HUES6 (cell line): ENCODE data around the gene PRDM16.

Experiments used
- H3K27ac ChIP-seq: 2 replicates; pipeline ENCODE4 v1.7.0; 2013; ENCODE audit warnings: low read depth, mild to moderate bottlenecking, low read length, inconsistent platforms
- H3K27me3 ChIP-seq: 2 replicates; pipeline ENCODE4 v1.6.1; 2013; ENCODE audit warnings: low read length; ENCODE audit not compliant: control insufficient read depth, insufficient read depth
- H3K36me3 ChIP-seq: 2 replicates; pipeline ENCODE4 v1.6.1; 2013; ENCODE audit warnings: low read length; ENCODE audit not compliant: control insufficient read depth, insufficient read depth
- H3K4me1 ChIP-seq: 2 replicates; pipeline ENCODE4 v1.6.1; 2013; ENCODE audit warnings: low read length; ENCODE audit not compliant: control insufficient read depth, insufficient read depth
- H3K4me3 ChIP-seq: 2 replicates; pipeline ENCODE4 v1.5.1; 2013; ENCODE audit warnings: low read depth, low read length
- H3K9ac ChIP-seq: one replicate; pipeline ENCODE4 v1.6.1; 2013; ENCODE audit warnings: mild to moderate bottlenecking, low read length
- H3K9me3 ChIP-seq: 2 replicates; pipeline ENCODE4 v1.6.1; 2013; ENCODE audit warnings: low read depth, low read length; ENCODE audit not compliant: control insufficient read depth, insufficient read depth

The PRDM16 gene

GRCh38 chr1:3468236-3469103 is 399.5 kb downstream of the PRDM16 start:
- Histone ChIP-seq H3K27me3 (no peaks in the 10 kb centered on the region), H3K4me3 (no peak overlapping the region), H3K4me1 (peaks cover 16% of the 10 kb centered on the region), H3K27ac (no peak overlapping the region), H3K9ac (no peak overlapping the region), H3K9me3 (no peaks in the 10 kb centered on the region), H3K36me3 (peaks cover 34% of the 10 kb centered on the region)

DNA sequence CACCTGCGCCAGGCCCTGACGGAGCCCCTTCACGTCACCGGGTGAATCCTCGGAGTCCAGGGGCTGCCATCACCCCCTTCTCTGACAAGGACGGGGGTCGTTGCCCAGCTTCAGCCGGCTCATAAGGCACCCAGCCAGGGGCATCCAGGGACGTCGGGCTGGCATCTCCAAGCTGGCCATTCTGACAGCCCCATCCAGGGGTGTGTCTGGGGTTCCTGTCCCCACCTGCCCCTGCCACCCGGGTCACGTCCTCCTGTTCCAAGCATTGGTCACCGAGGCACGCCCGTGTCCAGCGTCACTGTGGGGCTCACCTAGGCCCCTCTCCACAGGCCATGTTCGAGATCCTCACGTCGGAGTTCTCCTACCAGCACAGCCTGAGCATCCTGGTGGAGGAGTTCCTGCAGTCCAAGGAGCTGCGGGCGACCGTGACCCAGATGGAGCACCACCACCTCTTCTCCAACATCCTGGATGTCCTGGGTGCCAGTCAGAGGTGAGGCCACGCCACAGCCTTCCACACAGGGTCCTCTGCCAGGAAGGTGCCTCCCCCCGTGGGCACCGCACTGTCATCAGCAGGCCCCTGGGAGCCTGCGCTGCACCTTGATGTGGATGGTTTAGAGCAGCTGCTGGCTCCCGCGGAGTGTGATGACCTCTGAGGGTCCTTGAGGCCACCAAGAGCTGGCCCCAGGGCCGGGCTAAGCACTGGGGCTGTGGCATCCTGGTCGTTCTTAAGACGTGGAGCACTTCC is 400.3 kb downstream of the PRDM16 start:
- H3K27ac ChIP-seq, result no peak overlapping the region
- peaks cover 16% of the 10 kb centered on the region for H3K4me1 ChIP-seq
- H3K9me3 ChIP-seq, result no peaks in the 10 kb centered on the region
- no peaks in the 10 kb centered on the region for H3K27me3 ChIP-seq
- no peak overlapping the region for H3K9ac ChIP-seq
- peaks cover 36% of the 10 kb centered on the region for H3K36me3 ChIP-seq
- H3K4me3 ChIP-seq, result no peak overlapping the region

DNA sequence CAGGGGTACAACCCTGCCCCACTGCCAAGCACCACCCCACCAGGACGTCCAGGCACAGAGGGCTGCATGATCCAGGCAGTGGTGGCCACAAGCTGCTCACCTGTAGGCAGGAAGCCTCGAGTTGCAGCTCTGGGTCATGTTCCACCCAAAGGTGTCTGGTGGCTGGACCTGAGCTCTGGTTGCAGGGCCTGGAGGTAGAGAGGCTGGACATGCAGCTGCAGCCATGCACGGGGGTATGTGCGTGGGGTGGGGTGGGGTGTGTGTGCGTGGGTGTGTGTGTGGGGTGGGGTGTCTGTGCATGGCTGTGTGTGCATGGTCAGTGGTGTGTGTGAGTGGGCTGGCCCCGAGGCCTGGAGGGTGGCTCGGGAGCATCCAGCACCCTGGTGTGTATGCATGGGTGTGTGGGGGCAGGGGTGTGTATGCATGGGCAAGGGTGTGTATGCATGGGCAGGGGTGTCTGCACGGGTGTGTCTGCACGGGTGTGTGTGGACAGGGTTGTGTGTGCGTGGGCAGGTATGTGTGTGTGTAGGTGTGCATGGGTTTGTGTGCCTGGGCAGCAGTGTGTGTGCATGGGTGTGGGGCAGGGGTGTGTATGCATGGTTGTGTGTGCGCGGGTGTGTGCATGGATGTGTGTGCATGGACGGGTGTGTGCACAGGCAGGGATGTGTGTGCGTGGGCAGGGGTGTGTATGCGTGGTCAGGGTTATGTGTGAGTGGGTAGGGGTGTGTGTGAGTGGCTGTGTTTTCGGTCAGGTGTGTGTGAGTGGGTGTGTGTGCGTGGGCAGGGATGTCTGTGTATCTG is 401.0 kb downstream of the PRDM16 start:
- Histone ChIP-seq H3K4me1 (peaks cover 16% of the 10 kb centered on the region), H3K4me3 (no peak overlapping the region), H3K27ac (no peak overlapping the region), H3K9me3 (no peaks in the 10 kb centered on the region), H3K27me3 (no peaks in the 10 kb centered on the region), H3K36me3 (peaks cover 32% of the 10 kb centered on the region), H3K9ac (no peak overlapping the region)

GRCh38 chr1:3470650-3471355 is 401.8 kb downstream of the PRDM16 start:
- Histone ChIP-seq H3K27me3 (no peaks in the 10 kb centered on the region), H3K27ac (peak overlapping the region; percentile 96), H3K36me3 (peaks cover 34% of the 10 kb centered on the region), H3K4me3 (peak overlapping the region; percentile 10; the same call in 1 of the 2 replicates), H3K9me3 (no peaks in the 10 kb centered on the region), H3K4me1 (peaks cover 16% of the 10 kb centered on the region), H3K9ac (peak overlapping the region; percentile 63)

DNA sequence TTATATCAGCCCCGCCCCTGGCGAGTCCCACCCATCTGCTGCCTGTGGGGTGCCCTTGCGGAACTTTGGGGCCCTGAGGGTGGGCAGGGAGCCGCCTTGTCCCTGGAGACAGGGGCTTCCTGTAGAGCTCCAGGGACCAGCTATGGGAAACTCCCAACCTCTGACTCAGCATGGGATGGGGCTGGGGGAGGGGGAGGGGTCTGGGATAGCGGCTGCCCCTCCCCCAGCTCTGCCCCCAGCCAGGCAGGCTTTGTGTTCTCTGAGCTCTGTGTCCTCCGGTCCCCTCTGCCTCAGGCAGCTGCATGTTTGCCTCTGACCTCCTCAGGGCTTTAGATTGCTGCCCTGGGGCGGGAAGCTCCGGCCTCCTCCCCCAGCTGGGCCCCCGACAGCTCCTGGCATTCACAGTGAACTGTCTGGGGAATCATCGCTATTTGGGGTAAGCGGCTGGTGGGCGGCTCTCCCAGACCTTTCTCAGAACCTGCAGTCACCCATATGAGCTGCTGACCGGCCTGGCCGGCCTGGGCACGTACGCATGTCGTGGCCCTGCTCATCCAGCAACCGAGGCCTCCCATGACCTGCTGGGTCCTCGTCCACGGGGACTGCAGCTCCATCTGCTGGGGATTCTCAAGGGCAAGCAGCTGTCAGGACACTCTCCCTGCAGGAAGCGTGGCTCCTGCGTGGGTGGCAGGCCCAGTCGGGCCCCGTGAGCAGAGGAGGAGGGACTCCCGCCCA is 402.5 kb downstream of the PRDM16 start:
- peak overlapping the region; percentile 72 for H3K9ac ChIP-seq
- peaks cover 16% of the 10 kb centered on the region for H3K4me1 ChIP-seq
- H3K27ac ChIP-seq, result peak overlapping the region; percentile 96
- H3K9me3 ChIP-seq, result no peaks in the 10 kb centered on the region
- no peaks in the 10 kb centered on the region for H3K27me3 ChIP-seq
- H3K36me3 ChIP-seq, result peaks cover 38% of the 10 kb centered on the region
- peak overlapping the region; percentile 12; the same call in 1 of the 2 replicates for H3K4me3 ChIP-seq

DNA sequence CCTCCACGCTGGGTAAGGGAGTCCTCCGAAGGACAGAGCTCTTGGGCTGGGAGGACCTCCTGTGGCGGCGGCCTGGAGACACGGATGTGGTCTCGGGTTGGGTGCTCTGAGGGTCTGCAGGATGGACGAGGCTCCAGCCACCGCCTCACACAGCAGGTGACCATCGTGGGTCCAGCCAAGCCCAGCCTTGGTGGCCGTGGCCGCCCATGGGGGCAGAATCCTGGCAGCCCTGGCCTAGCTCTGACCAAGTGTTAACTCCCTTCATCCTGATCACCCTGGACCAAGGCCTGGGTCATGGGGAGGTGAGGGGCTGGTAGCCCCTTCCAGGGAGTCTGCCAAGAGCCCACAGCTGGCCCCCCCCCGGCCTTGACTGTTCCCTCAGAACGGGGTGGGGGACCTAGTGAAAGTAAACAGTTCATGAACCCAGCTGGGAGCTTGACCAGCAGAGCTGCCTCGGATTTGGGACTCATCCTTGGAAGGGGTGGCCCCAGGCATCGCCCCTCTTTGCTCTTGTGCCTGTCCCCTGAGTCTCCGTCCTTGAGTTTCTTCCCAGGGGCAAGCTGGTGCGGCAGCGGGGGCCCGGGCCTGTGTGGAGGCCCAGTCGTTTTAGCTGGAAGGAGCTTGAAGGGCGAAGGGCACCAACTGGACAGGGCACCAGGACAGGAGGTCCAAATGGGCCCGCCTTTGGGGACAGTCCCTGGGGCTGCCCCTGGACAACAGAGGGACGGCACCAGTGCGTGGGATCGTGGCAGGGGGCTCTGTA is 403.3 kb downstream of the PRDM16 start:
- peaks cover 16% of the 10 kb centered on the region for H3K4me1 ChIP-seq
- H3K27me3 ChIP-seq, result no peaks in the 10 kb centered on the region
- peak overlapping the region; percentile 96 for H3K27ac ChIP-seq
- peak overlapping the region; percentile 72 for H3K9ac ChIP-seq
- H3K4me3 ChIP-seq, result peak overlapping the region; percentile 12; the same call in 1 of the 2 replicates
- peaks cover 38% of the 10 kb centered on the region for H3K36me3 ChIP-seq
- H3K9me3 ChIP-seq, result no peaks in the 10 kb centered on the region

DNA sequence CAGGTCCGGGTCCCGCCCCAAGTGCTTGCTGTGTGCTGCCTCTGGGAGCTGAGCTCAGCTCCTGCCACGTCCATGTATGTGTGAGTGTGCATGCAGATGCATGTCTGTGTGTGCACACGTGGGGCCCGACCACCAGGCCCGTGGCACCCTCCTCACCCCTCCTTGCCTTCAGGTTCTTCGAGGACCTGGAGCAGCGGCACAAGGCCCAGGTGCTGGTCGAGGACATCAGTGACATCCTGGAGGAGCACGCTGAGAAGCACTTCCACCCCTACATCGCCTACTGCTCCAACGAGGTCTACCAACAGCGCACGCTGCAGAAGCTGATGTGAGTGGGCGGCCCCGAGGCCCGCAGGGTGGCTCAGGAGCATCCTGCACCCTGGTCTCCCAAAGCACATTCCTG is 403.9 kb downstream of the PRDM16 start:
- no peak overlapping the region for H3K4me3 ChIP-seq
- no peak overlapping the region for H3K9ac ChIP-seq
- no peaks in the 10 kb centered on the region for H3K27me3 ChIP-seq
- peaks cover 16% of the 10 kb centered on the region for H3K4me1 ChIP-seq
- H3K36me3 ChIP-seq, result peaks cover 41% of the 10 kb centered on the region
- no peak overlapping the region for H3K27ac ChIP-seq
- H3K9me3 ChIP-seq, result no peaks in the 10 kb centered on the region

- Histone ChIP-seq H3K4me3 (no peak overlapping the region), H3K36me3 (peaks cover 45% of the 10 kb centered on the region), H3K27me3 (no peaks in the 10 kb centered on the region), H3K4me1 (peaks cover 16% of the 10 kb centered on the region), H3K9me3 (no peaks in the 10 kb centered on the region), H3K27ac (no peak overlapping the region), H3K9ac (no peak overlapping the region)
These were observed 404.4 kb downstream of the PRDM16 start for GRCh38 chr1:3473381-3473844.

DNA sequence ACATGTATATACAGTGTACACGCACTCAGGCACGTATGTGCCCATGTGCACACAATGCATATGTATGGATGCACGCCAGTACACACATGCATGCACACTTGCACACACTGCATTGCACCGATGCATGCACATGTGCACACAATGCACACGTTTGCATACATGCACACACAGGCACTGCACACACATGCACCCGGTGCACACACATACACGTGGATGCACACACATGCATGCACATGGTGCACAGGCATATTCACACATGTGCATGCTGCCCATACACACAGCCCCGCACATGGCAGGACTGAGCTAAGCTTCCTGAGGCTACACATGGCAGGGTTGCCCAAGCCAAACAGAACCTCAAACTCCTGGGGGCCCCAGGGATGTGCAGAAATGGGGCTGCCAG is 405.0 kb downstream of the PRDM16 start:
- Histone ChIP-seq H3K9ac (no peak overlapping the region), H3K36me3 (peaks cover 46% of the 10 kb centered on the region), H3K27ac (no peak overlapping the region), H3K27me3 (no peaks in the 10 kb centered on the region), H3K9me3 (no peaks in the 10 kb centered on the region), H3K4me3 (no peak overlapping the region), H3K4me1 (peaks cover 16% of the 10 kb centered on the region)
